ENCODE measurements around the gene DCDC2B.

GRCh38 chr1:32247452-32247851, 38.6 kb downstream of the DCDC2B start:
- TF ChIP-seq CTCF (IDR thresholded peaks at IDR 0.05; ENCODE audit: low read depth, low read length, poor library complexity, severe bottlenecking) (no peak), EZH2phosphoT487 (IDR thresholded peaks at IDR 0.05; ENCODE audit: borderline replicate concordance, low read length) (no peak)
